ENCODE measurements around the gene NOP14. TPM values are rescaled to one million over a fixed set of nuclear protein-coding genes. Genes with fewer than 3 reads are reported as not detected.
"Not testable (repeated sequence)": the region's sequence is repeated elsewhere in the genome, so short reads cannot be mapped to it uniquely, and the experiment has no call there.

The NOP14 gene
- polyA plus RNA-seq, 1 donor = 26.7 TPM

- DNase-seq (ENCODE audit: low read depth) = no peak
Measured at GRCh38 chr4:2942532-2943363, 20.5 kb downstream of the NOP14 start.

GRCh38 chr4:2942037-2942531 lies 21.1 kb downstream of the NOP14 start:
- DNase-seq (ENCODE audit: low read depth) = no peak

GRCh38 chr4:2941138-2942036 lies 21.8 kb downstream of the NOP14 start:
- DNase-seq (ENCODE audit: low read depth) = no peak

DNA sequence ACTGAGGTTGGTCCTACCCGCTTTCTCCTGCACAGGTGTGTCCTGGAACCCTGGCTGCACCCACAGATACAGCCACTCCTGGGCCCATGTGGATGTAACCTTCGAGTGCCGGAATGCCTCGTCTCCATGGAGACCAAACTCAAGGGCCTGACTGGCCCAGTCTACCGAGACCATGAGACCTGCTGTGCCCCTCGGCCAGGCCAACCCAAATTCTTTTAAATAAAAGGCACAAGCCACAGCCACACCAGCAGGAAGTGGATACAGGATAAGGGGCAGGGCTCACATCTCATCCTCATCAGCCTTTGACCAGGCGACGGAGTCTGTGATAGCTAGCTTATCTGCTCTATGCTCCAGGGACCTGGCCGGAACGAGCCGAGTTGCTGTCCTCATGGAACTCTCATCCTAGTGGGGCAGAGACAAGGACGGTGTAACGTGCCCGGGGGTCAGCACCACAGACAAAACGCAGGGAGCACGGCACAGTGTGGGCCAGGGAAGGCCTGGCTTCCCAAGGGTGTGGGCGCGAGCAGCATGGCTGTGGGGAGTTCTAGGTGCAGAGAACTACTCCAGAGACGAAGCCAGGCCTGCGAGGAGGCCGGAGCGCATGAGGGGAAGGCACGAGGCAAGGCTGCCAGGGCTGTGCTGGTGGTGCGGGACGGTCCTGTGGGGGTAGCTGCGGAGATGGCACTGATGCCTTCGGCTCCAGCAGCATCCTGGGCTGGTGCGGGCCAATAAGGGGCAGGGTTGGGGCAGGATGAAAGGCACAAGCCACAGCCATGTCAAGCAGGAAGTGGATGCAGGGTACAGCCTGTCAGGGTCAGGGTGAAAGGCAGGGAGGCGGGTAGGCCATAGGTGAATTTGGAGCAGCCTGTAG lies 22.7 kb downstream of the NOP14 start:
- no peak for DNase-seq (ENCODE audit: low read depth)

DNA sequence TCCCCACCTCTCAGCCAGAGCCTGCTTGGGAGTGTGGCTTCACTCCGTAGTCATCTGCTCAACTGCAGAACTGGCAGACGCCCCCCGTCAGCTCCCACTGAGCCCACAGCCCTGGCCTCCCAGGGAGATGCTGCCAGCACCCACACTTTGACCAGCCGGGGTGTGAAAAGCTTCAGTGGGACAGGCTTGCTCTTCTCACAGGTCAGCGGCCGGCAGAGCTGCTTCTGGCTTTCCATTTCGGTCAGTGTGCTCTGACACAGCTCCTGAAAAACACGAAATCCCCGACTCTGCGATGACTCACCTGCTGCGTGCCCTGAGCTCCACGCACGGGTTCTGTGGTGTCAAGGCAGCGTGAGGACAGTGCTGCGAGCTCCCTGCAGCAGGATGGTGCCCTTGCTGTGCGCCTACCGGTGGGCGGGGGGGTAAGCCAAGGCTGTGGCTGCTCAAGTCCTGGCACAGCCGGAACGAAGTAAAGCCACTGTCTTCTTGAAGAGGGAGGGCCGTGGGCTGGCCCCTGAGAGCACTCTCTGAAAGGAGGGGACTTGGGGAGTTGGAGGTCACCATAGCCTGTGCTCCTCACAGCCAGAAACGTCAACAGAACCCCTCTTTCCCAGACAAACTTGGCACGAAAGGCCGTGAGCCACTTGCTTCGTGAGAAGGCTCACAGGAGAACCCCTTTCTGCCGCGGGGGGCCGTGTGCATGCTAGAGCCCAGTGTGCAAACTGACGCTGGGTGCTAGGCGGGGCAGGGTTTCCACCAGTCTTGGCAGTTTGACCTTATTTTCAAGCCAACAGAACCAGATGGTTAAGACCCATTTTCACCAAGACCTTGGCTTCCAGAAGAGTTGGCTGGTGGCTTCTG lies 23.6 kb downstream of the NOP14 start:
- DNase-seq (ENCODE audit: low read depth) = no peak

GRCh38 chr4:2938906-2939305 lies 24.3 kb downstream of the NOP14 start:
- no peak for DNase-seq (ENCODE audit: low read depth)

DNA sequence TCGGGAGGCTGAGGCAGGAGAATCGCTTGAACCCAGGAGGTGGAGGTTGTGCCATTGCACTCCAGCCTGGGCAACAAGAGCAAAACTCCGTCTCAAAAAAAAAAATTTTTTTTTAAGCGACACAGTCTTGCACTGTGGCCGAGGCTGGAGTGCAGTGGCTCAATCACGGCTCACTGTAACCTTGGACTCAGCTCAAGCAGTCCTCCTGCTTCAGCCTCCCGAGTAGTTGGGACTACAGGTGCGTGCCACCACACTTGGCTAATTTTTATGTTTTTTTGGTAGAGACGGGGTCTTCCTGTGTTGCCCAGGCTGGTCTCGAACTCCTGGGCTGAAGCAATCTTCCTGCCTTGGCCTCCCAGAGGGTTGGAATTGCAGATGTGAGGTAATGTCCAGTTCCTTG lies 24.8 kb downstream of the NOP14 start:
- DNase-seq (ENCODE audit: low read depth) = not testable (repeated sequence)

GRCh38 chr4:2937986-2938385 lies 25.2 kb downstream of the NOP14 start:
- no peak for DNase-seq (ENCODE audit: low read depth)

- DNase-seq (ENCODE audit: low read depth) = no peak
Measured at GRCh38 chr4:2937146-2937857, 25.9 kb downstream of the NOP14 start.

DNA sequence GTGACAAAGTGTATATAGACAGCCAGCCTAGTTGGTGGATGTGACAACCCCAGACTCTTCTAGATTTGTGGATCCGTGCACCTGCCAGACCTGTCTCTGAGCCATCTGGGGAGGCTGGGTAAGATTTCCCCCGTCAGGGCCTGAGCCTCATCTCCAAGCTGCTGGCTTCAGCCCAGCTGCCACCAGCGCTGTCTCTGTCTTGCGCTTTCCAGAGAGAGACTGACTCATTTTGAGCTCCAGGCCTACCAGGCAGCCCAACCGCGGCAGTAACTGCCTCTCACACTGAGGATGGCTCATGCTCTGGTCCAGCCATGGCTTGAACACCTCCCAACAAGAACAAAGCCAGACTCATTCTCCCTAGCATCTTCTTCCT lies 26.4 kb downstream of the NOP14 start:
- no peak for DNase-seq (ENCODE audit: low read depth)

GRCh38 chr4:2935762-2936743 lies 27.2 kb downstream of the NOP14 start:
- DNase-seq (ENCODE audit: low read depth) = no peak

GRCh38 chr4:2934813-2935761 lies 28.1 kb downstream of the NOP14 start:
- DNase-seq (ENCODE audit: low read depth) = peak; percentile 77

- no peak for DNase-seq (ENCODE audit: low read depth)
Measured at GRCh38 chr4:2934077-2934812, 29.0 kb downstream of the NOP14 start.

DNA sequence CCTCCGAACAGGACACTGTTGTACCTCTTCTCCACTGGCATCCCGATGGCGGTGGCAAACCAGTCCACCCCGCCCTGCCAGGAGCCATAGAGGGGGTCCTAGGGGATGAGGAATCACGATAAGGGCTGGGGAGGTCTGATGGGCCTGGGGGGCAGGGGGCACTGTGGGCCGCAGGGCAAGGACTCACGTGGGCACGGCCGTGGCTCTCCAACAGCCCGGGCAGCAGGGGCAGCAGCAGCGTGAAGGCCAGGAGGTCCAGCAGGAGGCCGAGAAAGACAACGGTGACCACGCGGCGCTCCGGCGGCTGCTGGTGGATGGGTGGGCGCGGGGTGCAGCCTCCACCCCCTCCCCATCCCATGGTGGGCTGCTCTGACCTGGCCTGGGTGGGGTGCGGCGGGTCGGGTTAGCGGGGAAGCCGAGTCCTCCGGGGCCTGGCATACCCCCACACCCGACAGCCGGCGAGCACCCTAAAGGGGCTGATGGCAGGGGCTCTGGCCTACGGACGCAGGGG lies 29.6 kb downstream of the NOP14 start:
- DNase-seq (ENCODE audit: low read depth) = no peak

GRCh38 chr4:2932951-2933565 lies 30.1 kb downstream of the NOP14 start:
- DNase-seq (ENCODE audit: low read depth) = no peak

DNA sequence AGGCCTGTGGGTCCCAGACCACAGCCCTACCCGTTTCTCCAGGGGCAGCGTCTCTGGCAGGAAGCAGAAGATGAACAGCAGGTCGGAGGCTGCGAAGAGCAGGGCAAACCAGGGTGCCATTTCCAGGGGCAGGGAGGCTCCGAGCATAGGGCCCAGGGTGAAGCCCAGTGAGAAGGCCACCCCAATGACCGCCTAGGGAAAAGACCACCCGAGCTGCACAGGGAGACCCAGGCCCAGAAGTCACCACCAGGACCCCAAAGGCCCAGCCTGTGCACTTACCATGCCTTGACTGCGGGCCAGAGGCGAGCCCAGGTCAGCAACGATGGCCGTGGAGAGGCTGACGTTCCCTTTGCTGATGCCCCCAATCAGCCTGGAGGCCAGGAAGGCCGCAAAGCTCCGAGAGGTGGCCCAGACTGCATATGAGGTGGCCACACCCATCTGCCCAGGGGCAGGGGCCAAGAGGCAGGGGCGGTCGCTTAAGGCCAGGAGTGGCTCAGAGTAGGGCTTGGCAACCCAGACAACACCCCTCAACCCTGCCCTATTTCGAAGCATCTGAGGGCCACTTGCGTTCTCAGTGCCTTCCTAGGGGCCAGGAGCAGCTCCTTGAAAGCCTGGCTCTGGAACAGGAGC lies 30.8 kb downstream of the NOP14 start:
- DNase-seq (ENCODE audit: low read depth) = no peak

Data from forelimb muscle (tissue), 1 donor.